Glutamatergic neuron (in vitro differentiated cells): ENCODE results near the gene CAP1. TPM values are rescaled to one million over a fixed set of nuclear protein-coding genes. Genes with fewer than 3 reads are reported as not detected.

ENCODE experiments used
- DNase-seq: peaks from one replicate; pipeline ENCODE4 v3.0.0; 2022
- H3K27ac Mint-ChIP-seq: one replicate; pipeline ENCODE4 v1.8.0; 2020; ENCODE audit warnings: mild to moderate bottlenecking, mixed read lengths, inconsistent platforms; ENCODE audit not compliant: unreplicated experiment
- H3K27me3 Mint-ChIP-seq: one replicate; pipeline ENCODE4 v1.8.0; 2020; ENCODE audit warnings: mild to moderate bottlenecking, moderate library complexity, mixed read lengths, inconsistent platforms; ENCODE audit not compliant: unreplicated experiment
- H3K36me3 Mint-ChIP-seq: one replicate; pipeline ENCODE4 v1.8.0; 2020; ENCODE audit warnings: mild to moderate bottlenecking, mixed read lengths, inconsistent platforms; ENCODE audit not compliant: unreplicated experiment
- H3K4me1 Mint-ChIP-seq: one replicate; pipeline ENCODE4 v1.8.0; 2020; ENCODE audit warnings: mild to moderate bottlenecking, low read depth, mixed read lengths, inconsistent platforms; ENCODE audit not compliant: unreplicated experiment
- H3K4me3 Mint-ChIP-seq: one replicate; pipeline ENCODE4 v1.8.0; 2020; ENCODE audit warnings: mild to moderate bottlenecking, mixed read lengths, inconsistent platforms; ENCODE audit not compliant: unreplicated experiment
- H3K9me3 Mint-ChIP-seq: one replicate; pipeline ENCODE4 v1.8.0; 2020; ENCODE audit warnings: mild to moderate bottlenecking, moderate library complexity, mixed read lengths, inconsistent platforms; ENCODE audit not compliant: unreplicated experiment
- CTCF ChIP-seq: fragments of 200-600 bp; sonication (generic); IDR thresholded peaks from one replicate; pipeline ENCODE4 v1.5.0; 2021; ENCODE audit not compliant: partially characterized antibody, unreplicated experiment
- total RNA-seq: library from RNA; stranded (reverse); fragmentation: NEBNext Ultra II Directional; extraction: Animal tissue kit (Norgen Biotek cat#: 25700); gene quantifications from one replicate; pipeline ENCODE4 v1.2.1, GENCODE V29; 2021; ENCODE audit not compliant: unreplicated experiment

Gene CAP1
- total RNA-seq, 1 donor from 2014 or later: 293 TPM

GRCh38 chr1:40120128-40120527, 79.6 kb downstream of the CAP1 start:
- Mint-ChIP-seq H3K36me3 (no peaks in the 10 kb centered on the region), H3K27me3 (no peaks in the 10 kb centered on the region), H3K27ac (no peak overlapping the region), H3K9me3 (no peaks in the 10 kb centered on the region), H3K4me1 (no peaks in the 10 kb centered on the region), H3K4me3 (no peak overlapping the region)
- DNase-seq: no peak
- TF ChIP-seq CTCF: no peak

Other genes starting within 250 kb of the CAP1 start
- 35.5 TPM for gene TRIT1, start 157.2 kb upstream of the CAP1 start, total RNA-seq
- 97.7 TPM for gene MYCL, start 138.8 kb upstream of the CAP1 start, total RNA-seq
- 5.6 TPM for gene MFSD2A, start 85.6 kb upstream of the CAP1 start, total RNA-seq
- 32.5 TPM for gene PPT1, start 56.5 kb downstream of the CAP1 start, total RNA-seq
- 15.0 TPM for gene RLF, start 120.7 kb downstream of the CAP1 start, total RNA-seq
- not detected for gene TMCO2, start 207.2 kb downstream of the CAP1 start, total RNA-seq
- 32.8 TPM for gene ZMPSTE24, start 217.5 kb downstream of the CAP1 start, total RNA-seq